Heart right ventricle (tissue), 16 donors: ENCODE measurements around the gene SLC25A44. TPM values are rescaled to one million over a fixed set of nuclear protein-coding genes. Genes with fewer than 3 reads are reported as not detected.

Source experiments
- ATAC-seq, 8 donors: fragments of 200-7000 bp; cut with Tn5 transposase; one replicate each; pipeline ENCODE4 v1.9.1; 2020; ENCODE audit warnings: mild to moderate bottlenecking in 8 of 8, moderate library complexity in 8 of 8, moderate number of reproducible peaks in 1 of 8
- DNase-seq, 2 donors: peaks; one replicate each; pipeline ENCODE4 v3.0.0-alpha.2; 2020
- H3K27ac ChIP-seq, 10 donors: fragments of 200-600 bp; sonication (generic) in 2 of 10; one replicate each; pipeline versions ENCODE4 v1.5.0 to v1.8.0; 2020 to 2022; ENCODE audit warnings: mild to moderate bottlenecking in 3 of 10
- H3K27me3 ChIP-seq, 7 donors: fragments of 200-600 bp; one replicate each; pipeline ENCODE4 v1.8.0; 2021 to 2022; ENCODE audit warnings: mild to moderate bottlenecking in 2 of 7
- H3K36me3 ChIP-seq, 9 donors: fragments of 200-600 bp; sonication (generic) in 1 of 9; one replicate each; pipeline versions ENCODE4 v1.5.0 to v1.8.0; 2020 to 2022; ENCODE audit warnings: mild to moderate bottlenecking in 2 of 9
- H3K4me1 ChIP-seq, 9 donors: fragments of 200-600 bp; sonication (generic) in 1 of 9; one replicate each; pipeline versions ENCODE4 v1.5.0 to v1.8.0; 2020 to 2022; ENCODE audit warnings: mild to moderate bottlenecking in 4 of 9
- H3K4me3 ChIP-seq, 10 donors: fragments of 200-600 bp; sonication (generic) in 2 of 10; one replicate each; pipeline versions ENCODE4 v1.5.0 to v1.8.0; 2020 to 2022; ENCODE audit warnings: mild to moderate bottlenecking in 7 of 10, moderate library complexity in 2 of 10
- H3K9me3 ChIP-seq, 11 donors: fragments of 200-600 bp in 10 of 11; sonication (generic) in 2 of 11; one replicate each; pipeline versions ENCODE4 v1.5.0 to v1.8.0; 2013 to 2022; ENCODE audit warnings: mild to moderate bottlenecking in 2 of 11, control low read depth in 1 of 11, moderate library complexity in 1 of 11
- WGBS, 2 donors: extraction: QIAGEN DNeasy Blood & Tissue Kit; methylation state at CpG; one replicate each; pipeline ENCODE4 v1.1.7; 2013; ENCODE audit warnings: inconsistent platforms in 1 of 2; 5-methylcytosine and 5-hydroxymethylcytosine counted together
- intact Hi-C, 10 donors: fragments of 100-400 bp; cut with DNase I; formaldehyde crosslinking; loops; one replicate each; pipeline versions ENCODE4 v1.11.1 to v1.14.2; 2022
- polyA plus RNA-seq, 2 donors: library from polyadenylated mRNA; stranded (reverse); fragments of 200-250 nt; gene quantifications; one replicate each; pipeline ENCODE4 v1.2.3, GENCODE V29; 2013
- total RNA-seq, 10 donors: library from RNA; stranded (reverse); fragmentation: NEBNext Ultra II Directional in 3 of 10; extraction: Animal tissue kit (Norgen Biotek cat#: 25700) in 3 of 10; gene quantifications; one replicate each; pipeline versions ENCODE4 v1.2.1 to v1.2.4, GENCODE V29; 2021 to 2023
- TF ChIP-seq, protein P1 (sequence below), 9 donors: fragments of 200-600 bp; sonication (generic) in 2 of 9; IDR thresholded peaks; one replicate each; pipeline versions ENCODE4 v1.5.0 to v1.8.0; 2021 to 2022; ENCODE audit warnings: antibody characterized with exemption in 9 of 9, mild to moderate bottlenecking in 5 of 9, moderate library complexity in 1 of 9
- donor health status: Arrhythmogenic right ventricular cardiomyopathy.
- donor health status: ischemic (EF 13 %, LVEDD 7.1; RV severe dilation, severe dysfunction).
- donor health status: healthy with polysubstance abuse.
- donor health status: DM: no; HTN: yes; CAD: no.
- donor health status: DM: no; HTN: no; CAD: no.
- donor health status: ischemic (EF 25% LVEDD 6.9; RV normal size, moderate dysfunction).
- donor health status: ischemic (EF 25% LVEDD 5.7; RV mildly dilated, moderate dysfunction).
- donor health status: healthy.
- donor health status: DM: yes; HTN: yes; CAD: no.
- donor health status: Ischemic cardiomyopathy.
- donor health status: ischemic (EF 35%, LVEDD 5.7; RV mildly dilated, moderate dysfunction).
- donor health status: nonischemic (EF 11% LVEDD 7.7; RV severe dilation, severe dysfunction).
- donor health status: DM: yes; HTN: yes; CAD: no.
- donor health status: PGD.
- donor health status: ischemic (EF 29% LVEDD 5.4; RV normal size, mild dysfunction).
- donor health status: nonischemic (EF 23%, LVEDD 6.1; RV moderate dilation, normal function).

SLC25A44 gene
- total and polyA plus RNA-seq, 12 donors = 7.0 to 26.0 (median 19.0) TPM

DNA sequence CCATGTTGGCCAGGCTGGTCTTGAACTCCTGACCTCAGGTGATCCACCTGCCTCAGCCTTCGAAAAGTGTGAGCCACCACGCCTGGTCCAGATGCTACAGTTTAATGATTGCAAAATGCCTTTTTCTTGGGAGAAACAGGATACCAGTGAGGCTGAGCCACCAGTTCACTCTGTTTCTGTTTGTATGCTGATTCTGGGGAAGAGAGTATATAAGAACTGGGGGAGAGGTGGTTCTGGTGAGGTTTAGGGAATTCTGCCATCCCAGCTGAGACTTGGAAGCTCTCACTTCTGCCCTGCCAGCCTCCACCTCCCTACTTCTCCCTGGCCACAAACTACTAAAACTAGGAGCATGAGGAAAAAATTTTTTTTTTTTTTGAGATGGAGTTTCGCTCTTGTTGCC is 10.8 kb downstream of the SLC25A44 start:
- peaks cover 0 to 39% (median 29%) of the 10 kb centered on the region in 9 donors for H3K4me1 ChIP-seq
- TF ChIP-seq, protein P1, sequence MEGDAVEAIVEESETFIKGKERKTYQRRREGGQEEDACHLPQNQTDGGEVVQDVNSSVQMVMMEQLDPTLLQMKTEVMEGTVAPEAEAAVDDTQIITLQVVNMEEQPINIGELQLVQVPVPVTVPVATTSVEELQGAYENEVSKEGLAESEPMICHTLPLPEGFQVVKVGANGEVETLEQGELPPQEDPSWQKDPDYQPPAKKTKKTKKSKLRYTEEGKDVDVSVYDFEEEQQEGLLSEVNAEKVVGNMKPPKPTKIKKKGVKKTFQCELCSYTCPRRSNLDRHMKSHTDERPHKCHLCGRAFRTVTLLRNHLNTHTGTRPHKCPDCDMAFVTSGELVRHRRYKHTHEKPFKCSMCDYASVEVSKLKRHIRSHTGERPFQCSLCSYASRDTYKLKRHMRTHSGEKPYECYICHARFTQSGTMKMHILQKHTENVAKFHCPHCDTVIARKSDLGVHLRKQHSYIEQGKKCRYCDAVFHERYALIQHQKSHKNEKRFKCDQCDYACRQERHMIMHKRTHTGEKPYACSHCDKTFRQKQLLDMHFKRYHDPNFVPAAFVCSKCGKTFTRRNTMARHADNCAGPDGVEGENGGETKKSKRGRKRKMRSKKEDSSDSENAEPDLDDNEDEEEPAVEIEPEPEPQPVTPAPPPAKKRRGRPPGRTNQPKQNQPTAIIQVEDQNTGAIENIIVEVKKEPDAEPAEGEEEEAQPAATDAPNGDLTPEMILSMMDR (IDR thresholded peaks at IDR 0.05) = no peak
- WGBS, 2 donors = 94 to 99% methylated on average over 3 of the region's 3 CpGs
- intact Hi-C loops = loop anchor here in 1 of 10 donors (5.0 kb wide), 1 partner anchor 52 kb away; the partner anchor contains the start of gene SEMA4A
- DNase-seq (no peak), ATAC-seq (no peak)
- no peaks in the 10 kb centered on the region for H3K27me3 ChIP-seq
- H3K4me3 ChIP-seq = no peak overlapping the region
- H3K36me3 ChIP-seq = peaks cover 0 to 90% (median 32%) of the 10 kb centered on the region in 9 donors
- H3K9me3 ChIP-seq = no peaks in the 10 kb centered on the region
- peak overlapping the region in 3 of 10 donors; percentile 2 to 67 (median 33) for H3K27ac ChIP-seq

DNA sequence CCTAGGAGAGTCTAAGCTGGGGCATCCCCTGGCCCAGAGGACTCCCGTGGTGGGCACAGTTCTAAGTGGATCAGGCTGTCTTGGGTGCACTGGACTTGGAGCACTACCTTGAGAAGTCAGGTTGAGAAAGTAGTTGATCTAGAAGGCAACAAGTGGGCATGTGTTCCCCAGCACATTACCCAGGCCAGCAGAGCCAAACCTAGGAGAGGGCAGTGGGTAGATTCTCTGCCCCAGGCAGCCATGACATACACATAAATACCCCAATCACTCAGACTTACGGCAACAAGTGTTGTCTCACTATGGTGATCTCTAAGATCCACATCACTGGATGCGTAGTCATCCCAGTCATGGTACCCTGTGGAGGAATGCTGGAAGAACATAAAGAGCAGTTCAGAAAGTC is 17.3 kb downstream of the SLC25A44 start:
- Histone ChIP-seq H3K9me3 (no peaks in the 10 kb centered on the region), H3K4me3 (no peak overlapping the region), H3K4me1 (peaks cover 3 to 33% (median 18%) of the 10 kb centered on the region in 9 donors), H3K36me3 (peaks cover 0 to 72% (median 22%) of the 10 kb centered on the region in 9 donors), H3K27me3 (no peaks in the 10 kb centered on the region), H3K27ac (no peak overlapping the region)
- no peak for DNase-seq
- 94 to 97% methylated on average over 3 of the region's 3 CpGs for WGBS, 2 donors
- no peak for ATAC-seq
- intact Hi-C loops = loop anchor here in 2 of 10 donors (5.0 kb wide), 2 partner anchors 49 to 69 kb away; no protein-coding TSS in a partner anchor
- TF ChIP-seq, protein P1 (IDR thresholded peaks at IDR 0.05) = no peak

DNA sequence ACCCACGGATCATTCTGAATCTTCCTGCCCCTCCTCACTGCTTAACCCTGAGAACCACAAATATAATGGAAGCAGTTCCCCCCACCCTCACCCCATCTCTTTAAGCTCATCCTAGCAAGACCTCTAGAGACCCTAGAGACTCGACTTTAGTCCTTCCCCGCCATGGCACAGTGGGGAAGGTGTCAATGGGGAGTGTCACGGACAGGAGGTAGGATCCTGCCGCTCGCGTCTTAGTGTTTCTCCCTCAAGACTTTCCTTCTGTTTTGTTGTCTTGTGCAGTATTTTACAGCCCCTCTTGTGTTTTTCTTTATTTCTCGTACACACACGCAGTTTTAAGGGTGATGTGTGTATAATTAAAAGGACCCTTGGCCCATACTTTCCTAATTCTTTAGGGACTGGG is 18.2 kb downstream of the SLC25A44 start:
- TF ChIP-seq, protein P1 (IDR thresholded peaks at IDR 0.05) = no peak
- Histone ChIP-seq H3K36me3 (peaks cover 0 to 63% (median 16%) of the 10 kb centered on the region in 9 donors), H3K9me3 (no peaks in the 10 kb centered on the region), H3K4me3 (peak overlapping the region in 8 of 10 donors; percentile 52 to 84 (median 67)), H3K27ac (peak overlapping the region in 9 of 10 donors; percentile 92 to 99 (median 97)), H3K27me3 (no peaks in the 10 kb centered on the region), H3K4me1 (peaks cover 3 to 35% (median 18%) of the 10 kb centered on the region in 9 donors)
- DNase-seq = no peak
- no peak for ATAC-seq
- 82 to 84% methylated on average over 9 of the region's 9 CpGs for WGBS, 2 donors
- intact Hi-C loops = loop anchor here in 2 of 10 donors (5.0 kb wide), 2 partner anchors 50 to 70 kb away; no protein-coding TSS in a partner anchor

DNA sequence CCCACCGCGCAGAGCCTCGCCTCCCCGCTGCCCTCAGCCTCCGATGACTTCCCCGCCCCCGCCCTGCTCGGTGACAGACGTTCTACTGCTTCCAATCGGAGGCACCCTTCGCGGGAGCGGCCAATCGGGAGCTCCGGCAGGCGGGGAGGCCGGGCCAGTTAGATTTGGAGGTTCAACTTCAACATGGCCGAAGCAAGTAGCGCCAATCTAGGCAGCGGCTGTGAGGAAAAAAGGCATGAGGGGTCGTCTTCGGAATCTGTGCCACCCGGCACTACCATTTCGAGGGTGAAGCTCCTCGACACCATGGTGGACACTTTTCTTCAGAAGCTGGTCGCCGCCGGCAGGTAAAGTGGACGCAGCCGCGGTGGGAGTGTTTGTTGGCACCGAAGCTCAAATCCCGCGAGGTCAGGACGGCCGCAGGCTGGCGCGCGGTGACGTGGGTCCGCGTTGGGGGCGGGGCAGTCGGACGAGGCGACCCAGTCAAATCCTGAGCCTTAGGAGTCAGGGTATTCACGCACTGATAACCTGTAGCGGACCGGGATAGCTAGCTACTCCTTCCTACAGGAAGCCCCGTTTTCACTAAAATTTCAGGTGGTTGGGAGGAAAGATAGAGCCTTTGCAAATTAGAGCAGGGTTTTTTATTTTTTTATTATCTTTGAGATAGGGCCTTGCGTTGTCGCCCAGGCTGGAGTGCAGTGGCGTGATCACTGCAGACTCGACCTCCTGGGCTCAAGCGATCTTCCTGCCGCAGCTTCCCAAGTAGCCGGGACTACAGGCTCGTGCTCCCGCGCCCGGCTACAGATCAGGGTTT is 19.1 kb downstream of the SLC25A44 start, which contains the start of gene PMF1:
Gene PMF1 (plus strand): TSS at position 175 of the 811 bp plus-strand sequence. CDS start 9 bp downstream, at position 184.
- DNase-seq = peak; percentile 96 to 98
- intact Hi-C loops = loop anchor here in 2 of 10 donors (5.0 kb wide), 2 partner anchors 51 to 71 kb away; no protein-coding TSS in a partner anchor
- peak within 1 kb of the TSS; percentile 85 to 99 (median 96) for H3K27ac ChIP-seq
- H3K4me3 ChIP-seq = peak within 1 kb of the TSS; percentile 51 to 84 (median 66)
- TF ChIP-seq, protein P1 (IDR thresholded peaks at IDR 0.05) = no peak
- no peaks in the 10 kb centered on the region for H3K27me3 ChIP-seq
- 0% methylated on average over 61 of the region's 61 CpGs for WGBS, 2 donors
- ATAC-seq = peak; percentile 97 to 99 (median 99)
- H3K4me1 ChIP-seq = peaks cover 3 to 44% (median 27%) of the 10 kb centered on the region in 9 donors
- peaks cover 0 to 55% (median 11%) of the 10 kb centered on the region in 9 donors for H3K36me3 ChIP-seq
- H3K9me3 ChIP-seq = no peaks in the 10 kb centered on the region
